ENCODE results near the gene GOLGA6L26.
"Not testable (repeated sequence)": the region's sequence is repeated elsewhere in the genome, so short reads cannot be mapped to it uniquely, and the experiment has no call there.

GOLGA6L26 gene

DNA sequence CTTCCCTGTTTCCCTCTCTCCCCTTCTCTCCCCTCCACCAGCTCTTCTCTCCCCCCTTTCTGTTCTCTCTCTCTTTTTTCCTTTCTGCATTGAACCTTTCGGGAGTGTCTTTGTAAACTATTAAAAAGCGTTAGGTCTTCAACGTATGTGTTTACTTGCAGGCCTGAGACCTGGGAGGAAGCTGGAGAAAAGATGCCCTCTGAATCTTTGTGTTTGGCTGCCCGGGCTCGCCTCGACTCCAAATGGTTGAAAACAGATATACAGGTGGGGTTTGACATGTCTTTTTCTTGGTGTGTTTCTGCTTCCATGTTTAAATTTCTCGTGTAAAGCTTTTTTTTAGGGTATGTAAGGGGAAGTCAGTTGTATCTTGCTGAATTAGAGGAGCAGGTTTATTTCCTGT, 29.7 kb downstream of the GOLGA6L26 start:
- H3K4me3 ChIP-seq (ENCODE audit: low read depth, low read length) = peak overlapping the region; percentile 62
- not testable (repeated sequence) for DNase-seq (ENCODE audit: low read depth)

DNA sequence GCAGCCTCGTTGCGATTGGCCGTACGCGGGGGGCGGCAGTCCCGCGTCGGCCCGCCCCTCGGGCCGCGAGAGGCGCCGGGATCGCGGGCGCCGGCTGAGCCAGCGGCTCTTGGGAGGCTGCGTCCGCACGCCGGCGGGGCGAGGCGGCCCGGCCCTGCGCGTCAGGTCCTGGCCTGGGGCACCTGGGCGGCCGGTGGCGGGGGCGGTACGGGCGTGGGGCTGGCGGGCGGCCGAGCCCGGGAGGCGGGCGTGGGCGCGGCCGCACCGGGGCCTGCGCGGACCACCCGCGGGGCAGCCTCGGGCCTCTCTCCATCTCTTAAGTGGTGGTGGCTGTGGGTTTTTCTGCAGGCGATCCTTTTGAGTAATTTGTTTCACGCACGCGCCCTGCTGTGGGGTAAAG, 30.3 kb downstream of the GOLGA6L26 start:
- peak; percentile 65 for DNase-seq (ENCODE audit: low read depth)

DNA sequence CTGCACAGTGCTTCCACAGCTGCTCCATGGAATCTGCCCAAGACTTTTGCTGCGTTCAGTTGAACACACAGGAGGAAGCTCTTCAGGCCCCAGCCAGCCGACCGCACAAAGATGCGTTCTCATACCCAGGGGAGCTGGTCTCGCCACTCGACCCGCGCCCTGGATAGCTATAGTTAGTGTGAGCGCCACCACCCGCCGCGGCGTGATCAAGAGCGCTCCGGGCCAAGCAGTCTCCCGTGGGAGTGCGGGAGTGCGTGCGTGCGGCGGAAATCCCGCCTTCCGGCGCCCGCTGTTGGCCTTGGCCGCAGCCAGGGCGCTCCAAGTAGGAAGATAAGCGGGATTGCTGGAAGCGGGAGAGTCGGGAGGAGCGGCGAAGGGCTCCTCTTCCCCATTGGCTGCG, 30.8 kb downstream of the GOLGA6L26 start:
- not testable (repeated sequence) for DNase-seq (ENCODE audit: low read depth); H3K4me3 ChIP-seq (ENCODE audit: low read depth, low read length)

More for the DNA sequence above, 30.3 kb downstream of the GOLGA6L26 start:
- not testable (repeated sequence) for H3K4me3 ChIP-seq (ENCODE audit: low read depth, low read length)
